Thyroid gland (tissue), 4 donors: Measurements from ENCODE around the gene PALLD. TPM values are rescaled to one million over a fixed set of nuclear protein-coding genes. Genes with fewer than 3 reads are reported as not detected.

Experiments
- DNase-seq, 2 donors: peaks; one replicate each; pipeline ENCODE4 v3.0.0-alpha.2; 2019
- H3K27ac ChIP-seq, 3 donors: fragments of 200-600 bp; sonication (generic); 1 replicate in 2 of 3; 2 replicates in 1 of 3; pipeline ENCODE4 v1.5.1; 2016 to 2019; ENCODE audit warnings: mild to moderate bottlenecking in 1 of 3, moderate library complexity in 1 of 3
- H3K27me3 ChIP-seq: fragments of 200-600 bp; sonication (generic); one replicate; pipeline ENCODE4 v1.5.1; 2019
- H3K36me3 ChIP-seq, 2 donors: fragments of 200-600 bp; sonication (generic); one replicate each; pipeline ENCODE4 v1.5.1; 2016 to 2019
- H3K4me1 ChIP-seq, 2 donors: fragments of 200-600 bp; sonication (generic); one replicate each; pipeline ENCODE4 v1.5.1; 2017 to 2019
- H3K4me3 ChIP-seq, 3 donors: fragments of 200-600 bp; sonication (generic); replicated peaks in 1 of 3; 1 replicate in 2 of 3; 2 replicates in 1 of 3; pipeline ENCODE4 v1.5.1; 2016; ENCODE audit warnings: mild to moderate bottlenecking in 1 of 3
- H3K9me3 ChIP-seq: fragments of 200-600 bp; sonication (generic); one replicate; pipeline ENCODE4 v1.5.1; 2017
- CTCF ChIP-seq, 6 experiments: fragments of 200-600 bp in 3 of 6; fragments of 450-650 bp in 3 of 6; sonication (generic) in 3 of 6; IDR thresholded peaks; one replicate each; pipeline ENCODE4 v1.5.1; 2016 to 2019; ENCODE audit warnings: antibody characterized with exemption in 6 of 6, mild to moderate bottlenecking in 2 of 6, inconsistent platforms in 1 of 6, moderate library complexity in 1 of 6
- POLR2A ChIP-seq, 2 donors: fragments of 450-650 bp; IDR thresholded peaks; one replicate each; pipeline ENCODE4 v1.6.1; 2017; ENCODE audit warnings: antibody characterized with exemption in 2 of 2, mild to moderate bottlenecking in 2 of 2, moderate library complexity in 1 of 2
- WGBS, 2 donors: methylation state at CpG; one replicate each; pipeline ENCODE4 v1.1.5; 2017; 5-methylcytosine and 5-hydroxymethylcytosine counted together
- intact Hi-C: fragments of 100-400 bp; cut with DNase I; formaldehyde crosslinking; loops from one replicate; pipeline ENCODE4 v1.15.1; 2023
- total RNA-seq, 4 donors: library from RNA; depleted of rRNA; stranded (reverse); fragments of >200 nt; gene quantifications; one replicate each; pipeline ENCODE4 v1.2.3, GENCODE V29; 2016

PALLD gene
- total RNA-seq, 4 donors from 2014 or later, result 152 to 311 (median 226) TPM

- H3K27ac ChIP-seq, result no peak overlapping the region
- no peaks in the 10 kb centered on the region for H3K36me3 ChIP-seq
- intact Hi-C loops, result no loop called here
- no peaks in the 10 kb centered on the region for H3K27me3 ChIP-seq
- TF ChIP-seq POLR2A (IDR thresholded peaks at IDR 0.05), result no peak
- TF ChIP-seq CTCF (IDR thresholded peaks at IDR 0.05), result no peak
- H3K4me1 ChIP-seq, result no peaks in the 10 kb centered on the region
- H3K9me3 ChIP-seq, result no peaks in the 10 kb centered on the region
- no peak overlapping the region for H3K4me3 ChIP-seq
- no peak for DNase-seq
These were observed 279.5 kb downstream of the PALLD start for GRCh38 chr4:168776382-168776781.

- WGBS, 2 donors, result 73 to 78% methylated on average over 4 of the region's 4 CpGs
- Histone ChIP-seq H3K4me1 (no peaks in the 10 kb centered on the region), H3K9me3 (no peaks in the 10 kb centered on the region), H3K4me3 (no peak overlapping the region), H3K27ac (no peak overlapping the region), H3K27me3 (no peaks in the 10 kb centered on the region), H3K36me3 (no peaks in the 10 kb centered on the region)
- no peak for DNase-seq
- TF ChIP-seq CTCF (IDR thresholded peaks at IDR 0.05) (no peak), POLR2A (IDR thresholded peaks at IDR 0.05) (no peak)
- intact Hi-C loops, result no loop called here
These were observed 280.6 kb downstream of the PALLD start for GRCh38 chr4:168777277-168777965.

- H3K27me3 ChIP-seq, result no peaks in the 10 kb centered on the region
- no peaks in the 10 kb centered on the region for H3K9me3 ChIP-seq
- no peak overlapping the region for H3K4me3 ChIP-seq
- intact Hi-C loops, result no loop called here
- H3K4me1 ChIP-seq, result peaks cover 11% of the 10 kb centered on the region in 2 donors
- H3K36me3 ChIP-seq, result no peaks in the 10 kb centered on the region
- 82 to 95% methylated on average over 4 of the region's 4 CpGs for WGBS, 2 donors
- DNase-seq, result no peak
- no peak for TF ChIP-seq CTCF (IDR thresholded peaks at IDR 0.05)
- TF ChIP-seq POLR2A (IDR thresholded peaks at IDR 0.05), result no peak
- no peak overlapping the region for H3K27ac ChIP-seq
These were observed 284.5 kb downstream of the PALLD start for GRCh38 chr4:168781341-168781740.

GRCh38 chr4:168781926-168782325 is 285.1 kb downstream of the PALLD start:
- intact Hi-C loops, result no loop called here
- no peaks in the 10 kb centered on the region for H3K9me3 ChIP-seq
- WGBS, 2 donors, result 84 to 96% methylated on average over 4 of the region's 4 CpGs
- no peak overlapping the region for H3K4me3 ChIP-seq
- TF ChIP-seq CTCF (IDR thresholded peaks at IDR 0.05) (no peak), POLR2A (IDR thresholded peaks at IDR 0.05) (no peak)
- no peak for DNase-seq
- H3K4me1 ChIP-seq, result peaks cover 11% of the 10 kb centered on the region in 2 donors
- no peaks in the 10 kb centered on the region for H3K27me3 ChIP-seq
- H3K27ac ChIP-seq, result no peak overlapping the region
- H3K36me3 ChIP-seq, result no peaks in the 10 kb centered on the region

GRCh38 chr4:168782439-168782838 is 285.6 kb downstream of the PALLD start:
- intact Hi-C loops, result no loop called here
- no peaks in the 10 kb centered on the region for H3K27me3 ChIP-seq
- no peak overlapping the region for H3K4me3 ChIP-seq
- DNase-seq, result no peak
- peaks cover 11% of the 10 kb centered on the region in 2 donors for H3K4me1 ChIP-seq
- H3K9me3 ChIP-seq, result no peaks in the 10 kb centered on the region
- no peak overlapping the region for H3K27ac ChIP-seq
- H3K36me3 ChIP-seq, result no peaks in the 10 kb centered on the region
- TF ChIP-seq CTCF (IDR thresholded peaks at IDR 0.05), result no peak
- TF ChIP-seq POLR2A (IDR thresholded peaks at IDR 0.05), result no peak
- 87 to 90% methylated on average over 5 of the region's 5 CpGs for WGBS, 2 donors
